ENCODE data around the gene ACAD8.

ACAD8 gene

DNA sequence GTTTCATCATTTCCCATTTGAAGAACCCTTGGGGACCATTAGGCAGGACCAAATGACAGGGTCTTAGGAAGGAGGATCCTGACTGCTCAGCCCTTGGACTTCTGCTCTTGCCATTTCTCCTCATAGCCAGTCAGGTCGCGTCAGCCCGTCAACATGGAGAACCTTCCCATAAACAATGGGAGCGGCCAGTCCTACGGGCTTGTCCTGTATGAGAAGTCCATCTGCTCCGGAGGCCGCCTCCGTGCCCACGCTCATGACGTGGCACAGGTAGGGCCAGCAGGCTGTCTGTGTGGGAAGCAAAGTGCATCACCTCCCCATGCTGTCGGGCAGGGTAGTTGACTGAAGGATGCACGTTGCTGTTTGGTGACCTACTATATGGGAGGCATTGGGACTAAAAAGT lies 58.9 kb downstream of the ACAD8 start:
- Histone ChIP-seq H2AFZ (ENCODE audit: low read length) (no peak overlapping the region), H3K9me3 (replicated peaks; ENCODE audit: insufficient read depth, low read length) (no peaks in the 10 kb centered on the region), H3K36me3 (replicated peaks; ENCODE audit: insufficient read depth, low read length) (no peaks in the 10 kb centered on the region), H3K4me3 (ENCODE audit: low read length) (no peak overlapping the region), H3K79me2 (ENCODE audit: low read length) (no peaks in the 10 kb centered on the region), H3K9ac (ENCODE audit: low read length) (no peak overlapping the region), H3K27me3 (replicated peaks; ENCODE audit: insufficient read depth, low read length) (no peaks in the 10 kb centered on the region), H3F3A (ENCODE audit: insufficient read depth, low read length) (no peaks in the 10 kb centered on the region), H3K4me2 (ENCODE audit: low read depth, low read length) (no peak overlapping the region), H4K20me1 (ENCODE audit: insufficient read depth, low read length) (no peaks in the 10 kb centered on the region), H3K4me1 (ENCODE audit: low read length) (no peaks in the 10 kb centered on the region), H3K27ac (ENCODE audit: low read length) (no peak overlapping the region), H3K9me2 (replicated peaks; ENCODE audit: insufficient read depth, low read length) (no peaks in the 10 kb centered on the region)
- no peak for TF ChIP-seq EZH2 (optimal IDR thresholded peaks at IDR 0.05; ENCODE audit: low read depth, low read length)
- TF ChIP-seq EZH2phosphoT487 (IDR thresholded peaks at IDR 0.05; ENCODE audit: low read length) = no peak
- TF ChIP-seq, protein P1, sequence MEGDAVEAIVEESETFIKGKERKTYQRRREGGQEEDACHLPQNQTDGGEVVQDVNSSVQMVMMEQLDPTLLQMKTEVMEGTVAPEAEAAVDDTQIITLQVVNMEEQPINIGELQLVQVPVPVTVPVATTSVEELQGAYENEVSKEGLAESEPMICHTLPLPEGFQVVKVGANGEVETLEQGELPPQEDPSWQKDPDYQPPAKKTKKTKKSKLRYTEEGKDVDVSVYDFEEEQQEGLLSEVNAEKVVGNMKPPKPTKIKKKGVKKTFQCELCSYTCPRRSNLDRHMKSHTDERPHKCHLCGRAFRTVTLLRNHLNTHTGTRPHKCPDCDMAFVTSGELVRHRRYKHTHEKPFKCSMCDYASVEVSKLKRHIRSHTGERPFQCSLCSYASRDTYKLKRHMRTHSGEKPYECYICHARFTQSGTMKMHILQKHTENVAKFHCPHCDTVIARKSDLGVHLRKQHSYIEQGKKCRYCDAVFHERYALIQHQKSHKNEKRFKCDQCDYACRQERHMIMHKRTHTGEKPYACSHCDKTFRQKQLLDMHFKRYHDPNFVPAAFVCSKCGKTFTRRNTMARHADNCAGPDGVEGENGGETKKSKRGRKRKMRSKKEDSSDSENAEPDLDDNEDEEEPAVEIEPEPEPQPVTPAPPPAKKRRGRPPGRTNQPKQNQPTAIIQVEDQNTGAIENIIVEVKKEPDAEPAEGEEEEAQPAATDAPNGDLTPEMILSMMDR (IDR thresholded peaks at IDR 0.05; ENCODE audit: low read length) = no peak
- DNase-seq = no peak

DNA sequence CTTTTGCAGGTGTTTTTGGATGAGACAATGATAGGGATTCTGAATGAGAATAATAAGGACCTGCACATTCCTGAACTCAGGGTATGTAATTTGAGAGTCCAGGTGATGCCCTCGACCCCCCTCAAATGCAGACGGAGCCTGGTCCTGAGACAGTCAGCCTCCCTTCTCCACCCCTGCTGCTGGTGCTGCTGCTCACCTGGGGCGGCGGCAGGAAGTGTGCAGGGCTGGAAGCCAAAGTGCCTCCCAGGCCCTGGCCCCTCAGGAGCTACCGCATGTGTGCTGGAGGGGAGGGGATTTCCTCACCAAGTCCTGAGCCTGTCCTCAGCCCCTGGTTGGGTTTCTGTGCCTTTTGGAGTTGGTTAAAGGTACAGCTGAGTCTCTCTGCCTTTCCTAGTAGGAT lies 59.4 kb downstream of the ACAD8 start:
- Histone ChIP-seq H2AFZ (ENCODE audit: low read length) (no peak overlapping the region), H3K27me3 (replicated peaks; ENCODE audit: insufficient read depth, low read length) (no peaks in the 10 kb centered on the region), H3F3A (ENCODE audit: insufficient read depth, low read length) (no peaks in the 10 kb centered on the region), H3K79me2 (ENCODE audit: low read length) (no peaks in the 10 kb centered on the region), H3K9me3 (replicated peaks; ENCODE audit: insufficient read depth, low read length) (no peaks in the 10 kb centered on the region), H3K9me2 (replicated peaks; ENCODE audit: insufficient read depth, low read length) (no peaks in the 10 kb centered on the region), H4K20me1 (ENCODE audit: insufficient read depth, low read length) (no peaks in the 10 kb centered on the region), H3K4me3 (ENCODE audit: low read length) (no peak overlapping the region), H3K27ac (ENCODE audit: low read length) (no peak overlapping the region), H3K4me1 (ENCODE audit: low read length) (no peaks in the 10 kb centered on the region), H3K36me3 (replicated peaks; ENCODE audit: insufficient read depth, low read length) (no peaks in the 10 kb centered on the region), H3K4me2 (ENCODE audit: low read depth, low read length) (no peak overlapping the region), H3K9ac (ENCODE audit: low read length) (no peak overlapping the region)
- no peak for DNase-seq
- TF ChIP-seq EZH2phosphoT487 (IDR thresholded peaks at IDR 0.05; ENCODE audit: low read length) = no peak
- no peak for TF ChIP-seq EZH2 (optimal IDR thresholded peaks at IDR 0.05; ENCODE audit: low read depth, low read length)
- TF ChIP-seq, protein P1 (IDR thresholded peaks at IDR 0.05; ENCODE audit: low read length) = no peak

DNA sequence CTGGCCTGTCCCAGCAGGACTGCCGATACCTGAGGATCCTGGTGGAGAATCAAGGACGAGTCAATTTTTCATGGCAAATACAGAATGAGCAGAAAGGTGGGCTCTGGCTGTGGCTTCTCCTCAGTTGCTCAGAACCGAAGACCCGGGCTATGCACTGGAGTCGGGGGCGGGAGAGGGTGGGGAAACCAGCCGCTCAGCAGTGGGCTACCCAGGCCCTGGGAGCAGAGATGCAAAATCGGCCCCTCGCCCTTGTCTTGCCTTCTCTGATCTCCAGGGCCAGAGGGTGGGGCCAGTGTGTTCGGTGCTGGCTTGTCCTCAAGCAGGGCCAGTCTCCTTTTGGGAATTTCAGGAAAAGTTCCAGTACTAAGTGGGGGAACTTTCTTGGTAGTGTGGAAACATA lies 60.0 kb downstream of the ACAD8 start:
- Histone ChIP-seq H3K9me3 (replicated peaks; ENCODE audit: insufficient read depth, low read length) (no peaks in the 10 kb centered on the region), H3K27ac (ENCODE audit: low read length) (no peak overlapping the region), H4K20me1 (ENCODE audit: insufficient read depth, low read length) (no peaks in the 10 kb centered on the region), H3K27me3 (replicated peaks; ENCODE audit: insufficient read depth, low read length) (no peaks in the 10 kb centered on the region), H3F3A (ENCODE audit: insufficient read depth, low read length) (no peaks in the 10 kb centered on the region), H3K9me2 (replicated peaks; ENCODE audit: insufficient read depth, low read length) (no peaks in the 10 kb centered on the region), H3K79me2 (ENCODE audit: low read length) (no peaks in the 10 kb centered on the region), H3K36me3 (replicated peaks; ENCODE audit: insufficient read depth, low read length) (no peaks in the 10 kb centered on the region), H3K9ac (ENCODE audit: low read length) (no peak overlapping the region), H3K4me1 (ENCODE audit: low read length) (no peaks in the 10 kb centered on the region), H2AFZ (ENCODE audit: low read length) (no peak overlapping the region), H3K4me2 (ENCODE audit: low read depth, low read length) (no peak overlapping the region), H3K4me3 (ENCODE audit: low read length) (no peak overlapping the region)
- DNase-seq = no peak
- TF ChIP-seq, protein P1 (IDR thresholded peaks at IDR 0.05; ENCODE audit: low read length) = no peak
- TF ChIP-seq EZH2phosphoT487 (IDR thresholded peaks at IDR 0.05; ENCODE audit: low read length) (no peak), EZH2 (optimal IDR thresholded peaks at IDR 0.05; ENCODE audit: low read depth, low read length) (no peak)

All from MM.1S (cell line).